ENCODE measurements around the gene ARHGAP28. TPM values are rescaled to one million over a fixed set of nuclear protein-coding genes. Genes with fewer than 3 reads are reported as not detected.

The ARHGAP28 gene
- total RNA-seq, 2 experiments from 2014 or later, result not detected

- Mint-ChIP-seq H3K4me1 (ENCODE audit: low read depth) (no peaks in the 10 kb centered on the region), H3K36me3 (ENCODE audit: low read depth) (no peaks in the 10 kb centered on the region), H3K27ac (no peak overlapping the region), H3K9me3 (peaks cover 10% of the 10 kb centered on the region), H3K27me3 (no peaks in the 10 kb centered on the region), H3K4me3 (no peak overlapping the region)
- intact Hi-C loops (cut with DNase I, micrococcal nuclease), result no loop called here
- no peaks in the 10 kb centered on the region for H3K4me1 ChIP-seq (ENCODE audit: insufficient read depth, low read length)
- DNase-seq, result no peak
- no peak overlapping the region for H3K4me3 ChIP-seq (ENCODE audit: low read length)
- H3K27ac ChIP-seq (ENCODE audit: low read depth in 1 of 2, low read length in 2 of 2), result no peak overlapping the region
- H3K9me3 ChIP-seq (ENCODE audit: control insufficient read depth in 1 of 2, insufficient read depth in 1 of 2, low read length in 2 of 2), result peaks cover 0 to 50% of the 10 kb centered on the region in 2 experiments
- H3K27me3 ChIP-seq (ENCODE audit: control insufficient read depth in 1 of 2, insufficient read depth in 2 of 2, low read length in 2 of 2), result no peaks in the 10 kb centered on the region
- no peak for TF ChIP-seq CTCF (IDR thresholded peaks at IDR 0.05)
- ATAC-seq (ENCODE audit: poor library complexity), result no peak
- ChIA-PET POLR2A (no interaction called here), CTCF (no interaction called here)
- no peaks in the 10 kb centered on the region for H3K36me3 ChIP-seq (ENCODE audit: insufficient read depth, low read length)
These were observed 227.0 kb downstream of the ARHGAP28 start for GRCh38 chr18:6956495-6956894.

GRCh38 chr18:6956999-6957398 is 227.5 kb downstream of the ARHGAP28 start:
- Mint-ChIP-seq H3K4me1 (ENCODE audit: low read depth) (no peaks in the 10 kb centered on the region), H3K9me3 (peaks cover 13% of the 10 kb centered on the region), H3K27me3 (no peaks in the 10 kb centered on the region), H3K27ac (no peak overlapping the region), H3K36me3 (ENCODE audit: low read depth) (no peaks in the 10 kb centered on the region), H3K4me3 (no peak overlapping the region)
- Histone ChIP-seq H3K27ac (ENCODE audit: low read depth in 1 of 2, low read length in 2 of 2) (no peak overlapping the region), H3K4me1 (ENCODE audit: insufficient read depth, low read length) (no peaks in the 10 kb centered on the region), H3K27me3 (ENCODE audit: control insufficient read depth in 1 of 2, insufficient read depth in 2 of 2, low read length in 2 of 2) (no peaks in the 10 kb centered on the region), H3K4me3 (ENCODE audit: low read length) (no peak overlapping the region), H3K9me3 (ENCODE audit: control insufficient read depth in 1 of 2, insufficient read depth in 1 of 2, low read length in 2 of 2) (peaks cover 0 to 47% of the 10 kb centered on the region in 2 experiments), H3K36me3 (ENCODE audit: insufficient read depth, low read length) (no peaks in the 10 kb centered on the region)
- POLR2A ChIA-PET, result no interaction called here
- intact Hi-C loops (cut with DNase I, micrococcal nuclease), result no loop called here
- DNase-seq, result no peak
- no peak for ATAC-seq (ENCODE audit: poor library complexity)
- TF ChIP-seq CTCF (IDR thresholded peaks at IDR 0.05), result no peak
- CTCF ChIA-PET, result no interaction called here

GRCh38 chr18:6959110-6959509 is 229.6 kb downstream of the ARHGAP28 start:
- ChIA-PET POLR2A (no interaction called here), CTCF (no interaction called here)
- no peak overlapping the region for H3K27ac Mint-ChIP-seq
- Histone ChIP-seq H3K27me3 (ENCODE audit: control insufficient read depth in 1 of 2, insufficient read depth in 2 of 2, low read length in 2 of 2) (no peaks in the 10 kb centered on the region), H3K27ac (ENCODE audit: low read depth in 1 of 2, low read length in 2 of 2) (no peak overlapping the region), H3K4me3 (ENCODE audit: low read length) (no peak overlapping the region), H3K36me3 (ENCODE audit: insufficient read depth, low read length) (no peaks in the 10 kb centered on the region), H3K9me3 (ENCODE audit: control insufficient read depth in 1 of 2, insufficient read depth in 1 of 2, low read length in 2 of 2) (peaks cover 0 to 29% of the 10 kb centered on the region in 2 experiments), H3K4me1 (ENCODE audit: insufficient read depth, low read length) (no peaks in the 10 kb centered on the region)
- no peaks in the 10 kb centered on the region for H3K36me3 Mint-ChIP-seq (ENCODE audit: low read depth)
- H3K27me3 Mint-ChIP-seq, result no peaks in the 10 kb centered on the region
- H3K4me3 Mint-ChIP-seq, result no peak overlapping the region
- ATAC-seq (ENCODE audit: poor library complexity), result no peak
- peaks cover 13% of the 10 kb centered on the region for H3K9me3 Mint-ChIP-seq
- DNase-seq, result no peak
- H3K4me1 Mint-ChIP-seq (ENCODE audit: low read depth), result no peaks in the 10 kb centered on the region
- intact Hi-C loops (cut with DNase I, micrococcal nuclease), result no loop called here
- no peak for TF ChIP-seq CTCF (IDR thresholded peaks at IDR 0.05)
